H9 (cell line): ENCODE results near the gene ABCF2. TPM values are rescaled to one million over a fixed set of nuclear protein-coding genes. Genes with fewer than 3 reads are reported as not detected.
A peak's percentile ranks its signal among the peaks of the same experiment; 100 is the strongest.

ENCODE experiments used
- DNase-seq: peaks from one replicate; pipeline ENCODE4 v3.0.0-alpha.2; 2017
- H2AFZ ChIP-seq: one replicate; pipeline ENCODE4 v1.6.1; 2013; ENCODE audit warnings: mild to moderate bottlenecking, low read length, control low read depth, moderate library complexity
- H2AK5ac ChIP-seq: 2 replicates; pipeline ENCODE4 v1.6.1; 2013; ENCODE audit warnings: low read length, control low read depth, mixed read lengths; ENCODE audit not compliant: insufficient read length
- H2BK120ac ChIP-seq: one replicate; pipeline ENCODE4 v1.6.1; 2013; ENCODE audit warnings: low read depth, mild to moderate bottlenecking, low read length, control low read depth, inconsistent platforms; ENCODE audit not compliant: poor library complexity, severe bottlenecking
- H2BK12ac ChIP-seq: 2 replicates; pipeline ENCODE4 v1.6.1; 2013; ENCODE audit warnings: low read length, control low read depth, mixed read lengths, low read depth; ENCODE audit not compliant: insufficient read length
- H2BK15ac ChIP-seq: 2 replicates; pipeline ENCODE4 v1.6.1; 2013; ENCODE audit warnings: low read depth, low read length, control low read depth
- H2BK20ac ChIP-seq: one replicate; pipeline ENCODE4 v1.6.1; 2013; ENCODE audit warnings: low read depth, mild to moderate bottlenecking, low read length, control low read depth, inconsistent platforms; ENCODE audit not compliant: poor library complexity, severe bottlenecking
- H2BK5ac ChIP-seq: 2 replicates; pipeline ENCODE4 v1.6.1; 2013; ENCODE audit warnings: low read length, control low read depth, mixed read lengths; ENCODE audit not compliant: insufficient read length
- H3K14ac ChIP-seq: 2 replicates; pipeline ENCODE4 v1.6.1; 2013; ENCODE audit warnings: low read length, control low read depth; ENCODE audit not compliant: insufficient read depth
- H3K18ac ChIP-seq: 2 replicates; pipeline ENCODE4 v1.6.1; 2013; ENCODE audit warnings: low read depth, mild to moderate bottlenecking, mixed read lengths, low read length, control low read depth; ENCODE audit not compliant: insufficient read length
- H3K23ac ChIP-seq: 2 replicates; pipeline ENCODE4 v1.6.1; 2013; ENCODE audit warnings: low read length, control low read depth, mixed read lengths, low read depth; ENCODE audit not compliant: insufficient read length
- H3K23me2 ChIP-seq: 2 replicates; pipeline ENCODE4 v1.6.1; 2013; ENCODE audit warnings: low read depth, mild to moderate bottlenecking, mixed read lengths, low read length, control low read depth; ENCODE audit not compliant: insufficient read length, poor library complexity, severe bottlenecking
- H3K27ac ChIP-seq: 2 replicates; pipeline ENCODE4 v1.5.1; 2013; ENCODE audit warnings: low read length, control low read depth, mixed read lengths, low read depth; ENCODE audit not compliant: insufficient read length
- H3K27me3 ChIP-seq: 2 replicates; pipeline ENCODE4 v1.6.1; 2013; ENCODE audit warnings: low read length, control low read depth, inconsistent platforms; ENCODE audit not compliant: insufficient read depth
- H3K4ac ChIP-seq: 2 replicates; pipeline ENCODE4 v1.6.1; 2013; ENCODE audit warnings: low read depth, mild to moderate bottlenecking, control low read depth, inconsistent platforms, low read length, moderate library complexity
- H3K4me1 ChIP-seq: 2 replicates; pipeline ENCODE4 v1.6.1; 2013; ENCODE audit warnings: low read length, control low read depth, inconsistent platforms; ENCODE audit not compliant: insufficient read depth
- H3K4me2 ChIP-seq: 2 replicates; pipeline ENCODE4 v1.6.1; 2013; ENCODE audit warnings: low read length, control low read depth, mixed read lengths; ENCODE audit not compliant: insufficient read length, insufficient read depth
- H3K56ac ChIP-seq: 2 replicates; pipeline ENCODE4 v1.6.1; 2013; ENCODE audit warnings: low read depth, mild to moderate bottlenecking, mixed read lengths, low read length, control low read depth; ENCODE audit not compliant: insufficient read length
- H3K79me1 ChIP-seq: 2 replicates; pipeline ENCODE4 v1.6.1; 2013; ENCODE audit warnings: low read depth, mild to moderate bottlenecking, moderate library complexity, low read length, control low read depth, inconsistent platforms; ENCODE audit not compliant: insufficient read depth, poor library complexity, severe bottlenecking
- H3K79me2 ChIP-seq: 2 replicates; pipeline ENCODE4 v1.6.1; 2013; ENCODE audit warnings: low read length, control low read depth, inconsistent platforms; ENCODE audit not compliant: insufficient read depth
- H3K9ac ChIP-seq: 2 replicates; pipeline ENCODE4 v1.6.1; 2013; ENCODE audit warnings: low read length, control low read depth, mixed read lengths; ENCODE audit not compliant: insufficient read length; ENCODE audit errors: extremely low read depth
- H3K9me3 ChIP-seq: one replicate; pipeline ENCODE4 v1.6.1; 2013; ENCODE audit warnings: low read depth, low read length, inconsistent platforms; ENCODE audit not compliant: control insufficient read depth
- H3T11ph ChIP-seq: one replicate; pipeline ENCODE4 v1.6.1; 2013; ENCODE audit warnings: mild to moderate bottlenecking, low read length, control low read depth, inconsistent platforms
- H4K20me1 ChIP-seq: one replicate; pipeline ENCODE4 v1.6.1; 2013; ENCODE audit not compliant: control insufficient read depth, insufficient read length, insufficient read depth
- H4K5ac ChIP-seq: 2 replicates; pipeline ENCODE4 v1.6.1; 2013; ENCODE audit warnings: low read depth, mild to moderate bottlenecking, mixed read lengths, low read length, control low read depth; ENCODE audit not compliant: insufficient read length
- H4K8ac ChIP-seq: replicated peaks from 2 replicates; pipeline ENCODE4 v1.6.1; 2013; ENCODE audit warnings: low read length, control low read depth, mixed read lengths, low read depth; ENCODE audit not compliant: insufficient read length
- H4K91ac ChIP-seq: 2 replicates; pipeline ENCODE4 v1.6.1; 2013; ENCODE audit warnings: low read depth, mild to moderate bottlenecking, moderate library complexity, mixed read lengths, low read length, control low read depth; ENCODE audit not compliant: insufficient read length
- H3K27ac Mint-ChIP-seq, 3 experiments: 2 replicates in 2 of 3; 3 replicates in 1 of 3; pipeline ENCODE4 v1.8.0; 2020 to 2021; ENCODE audit warnings: mixed read lengths in 3 of 3, mild to moderate bottlenecking in 1 of 3, moderate library complexity in 1 of 3
- H3K27me3 Mint-ChIP-seq: 2 replicates; pipeline ENCODE4 v1.8.0; 2021; ENCODE audit warnings: low read depth, mild to moderate bottlenecking, moderate library complexity, mixed read lengths
- H3K36me3 Mint-ChIP-seq, 3 experiments: 2 replicates in 2 of 3; 3 replicates in 1 of 3; pipeline ENCODE4 v1.8.0; 2020 to 2021; ENCODE audit warnings: low read depth in 3 of 3, mixed read lengths in 3 of 3; ENCODE audit not compliant: insufficient read depth in 1 of 3
- H3K4me1 Mint-ChIP-seq, 2 experiments: 2 replicates each; pipeline ENCODE4 v1.8.0; 2020; ENCODE audit warnings: mixed read lengths in 2 of 2
- H3K4me3 Mint-ChIP-seq, 2 experiments: 2 replicates in 1 of 2; 3 replicates in 1 of 2; pipeline ENCODE4 v1.8.0; 2020 to 2021; ENCODE audit warnings: mild to moderate bottlenecking in 2 of 2, mixed read lengths in 2 of 2, moderate library complexity in 1 of 2
- H3K9me3 Mint-ChIP-seq, 2 experiments: 2 replicates in 1 of 2; 3 replicates in 1 of 2; pipeline ENCODE4 v1.8.0; 2020; ENCODE audit warnings: mild to moderate bottlenecking in 2 of 2, mixed read lengths in 2 of 2, moderate library complexity in 1 of 2
- CTCF ChIP-seq: fragments of 200-600 bp; sonication (generic); conservative IDR thresholded peaks from 3 replicates; pipeline ENCODE4 v1.8.0; 2021; ENCODE audit warnings: antibody characterized with exemption, mild to moderate bottlenecking
- WGBS: extraction: QIAGEN DNeasy Blood & Tissue Kit; methylation state at CpG from one replicate; pipeline ENCODE4 v1.1.7; 2013; ENCODE audit warnings: missing lambda C conversion rate, low lambda C conversion rate, mixed read lengths; ENCODE audit not compliant: insufficient read length; ENCODE audit errors: extremely low coverage; 5-methylcytosine and 5-hydroxymethylcytosine counted together
- total RNA-seq: library from RNA; stranded (reverse); gene quantifications from 2 replicates; pipeline ENCODE4 v1.2.1, GENCODE V29; 2021

ABCF2 gene
- total RNA-seq, 1 experiment from 2014 or later: 70.1 TPM

- Histone ChIP-seq H3K27me3 (no peaks in the 10 kb centered on the region), H2BK15ac (no peak overlapping the region), H3K4me2 (no peak overlapping the region), H3K9me3 (no peaks in the 10 kb centered on the region), H3K4ac (no peak overlapping the region), H2AFZ (no peak overlapping the region), H3K27ac (no peak overlapping the region), H4K20me1 (no peaks in the 10 kb centered on the region), H3K9ac (no peak overlapping the region), H4K91ac (no peak overlapping the region), H3K56ac (no peak overlapping the region), H4K8ac (no peak overlapping the region), H2BK20ac (no peak overlapping the region), H3K18ac (no peak overlapping the region), H2BK12ac (no peak overlapping the region), H4K5ac (no peak overlapping the region), H2BK5ac (no peak overlapping the region), H3K23ac (no peak overlapping the region), H3K79me2 (no peaks in the 10 kb centered on the region), H2BK120ac (no peak overlapping the region), H3K4me1 (no peaks in the 10 kb centered on the region), H3T11ph (no peak overlapping the region), H3K14ac (no peak overlapping the region), H3K23me2 (no peaks in the 10 kb centered on the region), H3K79me1 (no peaks in the 10 kb centered on the region), H2AK5ac (no peak overlapping the region)
- H3K36me3 Mint-ChIP-seq: peaks cover 2 to 26% (median 17%) of the 10 kb centered on the region in 3 experiments; a peak in 6 of 7 replicates
- H3K9me3 Mint-ChIP-seq: no peaks in the 10 kb centered on the region
- peaks cover 17% of the 10 kb centered on the region for H3K27me3 Mint-ChIP-seq
- peak overlapping the region in 1 of 3 experiments; percentile 42; a peak in 1 of 7 replicates for H3K27ac Mint-ChIP-seq
- H3K4me3 Mint-ChIP-seq: no peak overlapping the region
- WGBS: no CpG with 5 or more reads among the region's 11 CpGs
- no peak for DNase-seq
- H3K4me1 Mint-ChIP-seq: peaks cover 20 to 22% of the 10 kb centered on the region in 2 experiments
- TF ChIP-seq CTCF: no peak
Measured at GRCh38 chr7:151239837-151240459, 12.9 kb upstream of the ABCF2 start.
